B cell (primary cell): Measurements from ENCODE around the gene DNAH8. TPM values are rescaled to one million over a fixed set of nuclear protein-coding genes. Genes with fewer than 3 reads are reported as not detected.

ENCODE experiments used
- ATAC-seq: fragments of 200-7000 bp; cut with Tn5 transposase; one replicate; pipeline ENCODE4 v1.10.0; 2021; ENCODE audit warnings: low read depth, mild to moderate bottlenecking, moderate number of reproducible peaks, moderate library complexity
- CTCF ChIA-PET: fragments of 350-600 bp; sonication (Branson Sonifier 250); formaldehyde crosslinking; loops from one replicate; lab custom pipeline; 2021; ENCODE audit warnings: antibody characterized with exemption, inconsistent platforms; lab: Charles Lee
- POLR2A ChIA-PET: fragments of 350-600 bp; sonication (Branson Sonifier 250); formaldehyde crosslinking; loops from one replicate; lab custom pipeline; 2021; ENCODE audit warnings: antibody characterized with exemption; lab: Charles Lee
- DNase-seq: peaks from one replicate; pipeline ENCODE4 v3.0.0; 2013
- H2AFZ ChIP-seq: 2 replicates; pipeline ENCODE4 v1.6.1; 2012; ENCODE audit warnings: mild to moderate bottlenecking, low read depth, low read length; ENCODE audit not compliant: insufficient read depth, poor library complexity, severe bottlenecking
- H3K27ac ChIP-seq, 2 donors: 1 replicate in 1 of 2; 2 replicates in 1 of 2; pipeline ENCODE4 v1.5.1; 2012 to 2013; ENCODE audit warnings: low read length in 2 of 2, mild to moderate bottlenecking in 2 of 2, moderate library complexity in 1 of 2
- H3K27me3 ChIP-seq, 4 experiments: fragments of 200-600 bp in 1 of 4; sonication (generic) in 1 of 4; replicated peaks in 1 of 4; 1 replicate in 2 of 4; 2 replicates in 2 of 4; pipeline versions ENCODE4 v1.6.1 to v1.7.0; 2013 to 2016; ENCODE audit warnings: low read length in 3 of 4, mild to moderate bottlenecking in 2 of 4, mixed read lengths in 1 of 4, moderate library complexity in 1 of 4; ENCODE audit not compliant: insufficient read depth in 4 of 4, control insufficient read depth in 3 of 4; ENCODE audit errors: control extremely low read depth in 1 of 4
- H3K36me3 ChIP-seq, 2 experiments: replicated peaks in 1 of 2; 1 replicate in 1 of 2; 2 replicates in 1 of 2; pipeline versions ENCODE4 v1.6.1 to v1.7.1; 2013; ENCODE audit warnings: low read length in 1 of 2; ENCODE audit not compliant: insufficient read depth in 2 of 2, control insufficient read depth in 1 of 2; ENCODE audit errors: control extremely low read depth in 1 of 2, extremely low read depth in 1 of 2
- H3K4me1 ChIP-seq, 2 donors: fragments of 200-600 bp in 1 of 2; sonication (generic) in 1 of 2; 1 replicate in 1 of 2; 2 replicates in 1 of 2; pipeline versions ENCODE4 v1.5.1 to v1.6.1; 2013 to 2017; ENCODE audit warnings: low read length in 2 of 2; ENCODE audit not compliant: control insufficient read depth in 2 of 2, insufficient read depth in 2 of 2
- H3K4me2 ChIP-seq: replicated peaks from 2 replicates; pipeline ENCODE3; 2012; ENCODE audit warnings: mild to moderate bottlenecking, low read depth, low read length; ENCODE audit not compliant: poor library complexity, severe bottlenecking
- H3K4me3 ChIP-seq, 5 experiments: fragments of 200-600 bp in 1 of 5; sonication (generic) in 1 of 5; 1 replicate in 3 of 5; 2 replicates in 2 of 5; pipeline versions ENCODE4 v1.5.1 to v1.7.0; 2011 to 2016; ENCODE audit warnings: low read length in 4 of 5, mild to moderate bottlenecking in 4 of 5, low read depth in 2 of 5, control low read depth in 1 of 5, moderate library complexity in 1 of 5; ENCODE audit not compliant: insufficient read depth in 1 of 5; ENCODE audit errors: control extremely low read depth in 1 of 5, extremely low read depth in 1 of 5
- H3K79me2 ChIP-seq: fragments of 200-600 bp; sonication (generic); one replicate; pipeline ENCODE4 v1.6.0; 2016; ENCODE audit warnings: low read length; ENCODE audit not compliant: control insufficient read depth, insufficient read depth
- H3K9ac ChIP-seq: fragments of 200-600 bp; sonication (generic); 2 replicates; pipeline ENCODE4 v1.6.1; 2017; ENCODE audit warnings: mild to moderate bottlenecking, low read length, moderate library complexity
- H3K9me3 ChIP-seq, 3 donors: one replicate each; pipeline versions ENCODE4 v1.6.1 to v1.7.1; 2013; ENCODE audit warnings: low read length in 2 of 3; ENCODE audit not compliant: control insufficient read depth in 2 of 3, insufficient read depth in 1 of 3; ENCODE audit errors: control extremely low read depth in 1 of 3
- H4K20me1 ChIP-seq: 2 replicates; pipeline ENCODE4 v1.6.0; 2012; ENCODE audit warnings: mild to moderate bottlenecking, low read length; ENCODE audit not compliant: insufficient read depth, control insufficient read depth, poor library complexity, severe bottlenecking
- H3K27ac Mint-ChIP-seq: one replicate; pipeline ENCODE4 v1.8.0; 2021; ENCODE audit warnings: mixed read lengths
- H3K27me3 Mint-ChIP-seq: one replicate; pipeline ENCODE4 v1.8.0; 2021; ENCODE audit warnings: mixed read lengths
- H3K4me1 Mint-ChIP-seq: one replicate; pipeline ENCODE4 v1.8.0; 2021; ENCODE audit warnings: mixed read lengths
- H3K4me3 Mint-ChIP-seq: one replicate; pipeline ENCODE4 v1.8.0; 2021; ENCODE audit warnings: mixed read lengths
- H3K9me3 Mint-ChIP-seq: one replicate; pipeline ENCODE4 v1.8.0; 2022; ENCODE audit warnings: mixed read lengths; ENCODE audit not compliant: insufficient read depth
- EZH2 ChIP-seq: IDR thresholded peaks from 2 replicates; pipeline ENCODE4 v1.6.1; 2012; ENCODE audit warnings: borderline replicate concordance, low read depth, mild to moderate bottlenecking, moderate library complexity, low read length; ENCODE audit not compliant: insufficient read depth, poor library complexity, severe bottlenecking
- WGBS: methylation state at CpG from one replicate; pipeline ENCODE4 v1.1.5; 2013; ENCODE audit warnings: missing lambda C conversion rate; ENCODE audit not compliant: insufficient coverage; 5-methylcytosine and 5-hydroxymethylcytosine counted together
- intact Hi-C: fragments of 100-400 bp; cut with micrococcal nuclease; formaldehyde crosslinking; loops from one replicate; pipeline ENCODE4 v1.10.0; 2022
- polyA plus RNA-seq: library from polyadenylated mRNA; depleted of rRNA; stranded (reverse); fragments of >200 nt; gene quantifications from 2 replicates; pipeline ENCODE4 v1.2.3, GENCODE V29; 2012
- total RNA-seq, 2 donors: library from RNA; stranded (reverse); fragments of 120-200 nt in 1 of 2; gene quantifications; 1 replicate in 1 of 2; 2 replicates in 1 of 2; pipeline versions ENCODE4 v1.2.3 to v1.2.4, GENCODE V29; 2013 to 2022
- TF ChIP-seq, protein P1 (sequence below): fragments of 200-600 bp; IDR thresholded peaks from one replicate; pipeline ENCODE4 v1.8.0; 2022; ENCODE audit warnings: antibody characterized with exemption, mild to moderate bottlenecking

The DNAH8 gene
- total and polyA plus RNA-seq, 2 donors (not counting 1 experiment from before 2014, with no cell fraction given) = 0.69 to 1.1 TPM

DNA sequence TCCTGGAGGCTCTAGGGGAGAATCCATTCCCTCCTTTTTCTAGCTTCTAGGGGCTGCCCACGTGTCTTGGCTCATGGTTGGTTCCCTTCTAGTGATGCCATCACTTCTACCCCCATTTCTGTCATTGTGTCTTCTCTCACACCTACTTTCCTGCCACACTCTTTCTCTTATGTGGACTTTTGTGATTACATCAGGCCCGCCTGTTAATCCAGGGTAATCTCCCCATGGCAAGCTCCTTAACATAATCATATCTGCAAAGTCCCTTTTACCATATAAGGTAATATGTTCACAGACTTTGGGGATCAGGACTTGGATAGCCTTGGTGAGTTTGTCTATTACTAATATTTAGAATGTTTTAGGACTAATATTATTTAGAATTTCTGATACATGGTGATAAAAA, 111.9 kb downstream of the DNAH8 start:
- ChIA-PET POLR2A (interaction anchor here (0.6 kb wide), 1 partner anchor 278 kb away, joined by 3 read pairs; no protein-coding TSS in a partner anchor), CTCF (no interaction called here)
- Mint-ChIP-seq H3K9me3 (peaks cover 10% of the 10 kb centered on the region), H3K4me1 (no peaks in the 10 kb centered on the region), H3K27ac (no peak overlapping the region), H3K27me3 (no peaks in the 10 kb centered on the region), H3K4me3 (no peak overlapping the region)
- H3K9ac ChIP-seq = no peak overlapping the region
- no peaks in the 10 kb centered on the region for H3K36me3 ChIP-seq
- WGBS = 40% methylated on average over 1 of the region's 2 CpGs
- DNase-seq = no peak
- no peaks in the 10 kb centered on the region for H3K79me2 ChIP-seq
- peaks cover 0 to 4% (median 0%) of the 10 kb centered on the region in 3 donors for H3K9me3 ChIP-seq
- TF ChIP-seq, protein P1, sequence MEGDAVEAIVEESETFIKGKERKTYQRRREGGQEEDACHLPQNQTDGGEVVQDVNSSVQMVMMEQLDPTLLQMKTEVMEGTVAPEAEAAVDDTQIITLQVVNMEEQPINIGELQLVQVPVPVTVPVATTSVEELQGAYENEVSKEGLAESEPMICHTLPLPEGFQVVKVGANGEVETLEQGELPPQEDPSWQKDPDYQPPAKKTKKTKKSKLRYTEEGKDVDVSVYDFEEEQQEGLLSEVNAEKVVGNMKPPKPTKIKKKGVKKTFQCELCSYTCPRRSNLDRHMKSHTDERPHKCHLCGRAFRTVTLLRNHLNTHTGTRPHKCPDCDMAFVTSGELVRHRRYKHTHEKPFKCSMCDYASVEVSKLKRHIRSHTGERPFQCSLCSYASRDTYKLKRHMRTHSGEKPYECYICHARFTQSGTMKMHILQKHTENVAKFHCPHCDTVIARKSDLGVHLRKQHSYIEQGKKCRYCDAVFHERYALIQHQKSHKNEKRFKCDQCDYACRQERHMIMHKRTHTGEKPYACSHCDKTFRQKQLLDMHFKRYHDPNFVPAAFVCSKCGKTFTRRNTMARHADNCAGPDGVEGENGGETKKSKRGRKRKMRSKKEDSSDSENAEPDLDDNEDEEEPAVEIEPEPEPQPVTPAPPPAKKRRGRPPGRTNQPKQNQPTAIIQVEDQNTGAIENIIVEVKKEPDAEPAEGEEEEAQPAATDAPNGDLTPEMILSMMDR = no peak
- no peak for TF ChIP-seq EZH2
- intact Hi-C loops = no loop called here
- H3K4me3 ChIP-seq = no peak overlapping the region
- no peak overlapping the region for H3K27ac ChIP-seq
- H3K4me2 ChIP-seq = no peak overlapping the region
- H2AFZ ChIP-seq = no peak overlapping the region
- H3K27me3 ChIP-seq = no peaks in the 10 kb centered on the region
- no peaks in the 10 kb centered on the region for H3K4me1 ChIP-seq
- no peak for ATAC-seq
- no peaks in the 10 kb centered on the region for H4K20me1 ChIP-seq

DNA sequence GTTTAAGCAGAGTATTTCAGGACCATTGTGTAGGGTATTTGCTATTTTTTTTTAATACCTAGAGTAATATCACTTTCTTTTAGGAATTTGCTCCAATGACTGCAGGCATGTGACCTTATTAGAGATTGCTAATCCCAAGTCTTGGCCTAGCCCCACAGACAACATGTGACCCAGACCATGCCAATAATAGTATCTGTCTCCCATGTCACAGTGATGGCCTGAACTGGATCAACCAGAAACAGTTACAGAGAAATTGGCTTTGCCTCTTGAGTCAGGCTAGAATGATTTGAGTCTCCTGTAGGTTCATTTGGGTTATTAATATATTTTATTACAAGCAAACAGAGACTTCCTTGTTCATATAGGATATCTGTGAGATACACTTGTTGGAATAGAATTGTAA, 116.8 kb downstream of the DNAH8 start:
- peaks cover 6% of the 10 kb centered on the region for H3K9me3 Mint-ChIP-seq
- Histone ChIP-seq H3K9ac (no peak overlapping the region), H3K9me3 (peaks cover 0 to 4% (median 0%) of the 10 kb centered on the region in 3 donors), H3K4me3 (no peak overlapping the region), H3K79me2 (no peaks in the 10 kb centered on the region), H3K4me2 (no peak overlapping the region), H3K4me1 (no peaks in the 10 kb centered on the region), H4K20me1 (no peaks in the 10 kb centered on the region), H3K27me3 (no peaks in the 10 kb centered on the region), H3K36me3 (no peaks in the 10 kb centered on the region), H3K27ac (no peak overlapping the region), H2AFZ (no peak overlapping the region)
- no peak overlapping the region for H3K27ac Mint-ChIP-seq
- H3K27me3 Mint-ChIP-seq = no peaks in the 10 kb centered on the region
- ChIA-PET POLR2A (no interaction called here), CTCF (no interaction called here)
- no peak for ATAC-seq
- no peaks in the 10 kb centered on the region for H3K4me1 Mint-ChIP-seq
- no peak for TF ChIP-seq EZH2
- TF ChIP-seq, protein P1 = no peak
- intact Hi-C loops = no loop called here
- no peak overlapping the region for H3K4me3 Mint-ChIP-seq
- no peak for DNase-seq
